Smooth muscle cell (in vitro differentiated cells): ENCODE measurements around the gene DIS3L2. TPM values are rescaled to one million over a fixed set of nuclear protein-coding genes. Genes with fewer than 3 reads are reported as not detected.
"Not testable (repeated sequence)": the region's sequence is repeated elsewhere in the genome, so short reads cannot be mapped to it uniquely, and the experiment has no call there.

Experiments used
- DNase-seq: peaks from one replicate; lab custom pipeline; 2025; ENCODE audit not compliant: unreplicated experiment; lab: John Stamatoyannopoulos, UW
- H2AFZ ChIP-seq: fragments of 200-600 bp; sonication (generic); 2 replicates; pipeline ENCODE4 v1.6.0; 2016; ENCODE audit warnings: antibody characterized with exemption, low read depth, mild to moderate bottlenecking
- H3F3A ChIP-seq: fragments of 200-600 bp; sonication (generic); 2 replicates; pipeline ENCODE4 v1.6.0; 2017; ENCODE audit warnings: antibody characterized with exemption, low read depth
- H3K27ac ChIP-seq: fragments of 200-600 bp; sonication (generic); 2 replicates; pipeline ENCODE4 v1.5.1; 2016; ENCODE audit warnings: low read depth, mild to moderate bottlenecking
- H3K27me3 ChIP-seq: fragments of 200-600 bp; sonication (generic); 2 replicates; pipeline ENCODE4 v1.6.1; 2016; ENCODE audit warnings: low read depth, mild to moderate bottlenecking
- H3K36me3 ChIP-seq: fragments of 200-600 bp; sonication (generic); 2 replicates; pipeline ENCODE4 v1.5.1; 2016; ENCODE audit warnings: low read depth
- H3K4me1 ChIP-seq: fragments of 200-600 bp; sonication (generic); 2 replicates; pipeline ENCODE4 v1.5.1; 2016; ENCODE audit warnings: low read depth
- H3K4me2 ChIP-seq: fragments of 200-600 bp; sonication (generic); 2 replicates; pipeline ENCODE4 v1.6.0; 2016; ENCODE audit warnings: mild to moderate bottlenecking
- H3K4me3 ChIP-seq: fragments of 200-600 bp; sonication (generic); 2 replicates; pipeline ENCODE4 v1.5.1; 2016; ENCODE audit warnings: mild to moderate bottlenecking
- H3K79me2 ChIP-seq: fragments of 200-600 bp; sonication (generic); 2 replicates; pipeline ENCODE4 v1.6.0; 2016; ENCODE audit warnings: low read depth, mild to moderate bottlenecking
- H3K9ac ChIP-seq: fragments of 200-600 bp; sonication (generic); 2 replicates; pipeline ENCODE4 v1.6.0; 2016; ENCODE audit warnings: low read depth
- H3K9me3 ChIP-seq: fragments of 200-600 bp; sonication (generic); replicated peaks from 2 replicates; pipeline ENCODE4 v1.5.1; 2016; ENCODE audit warnings: low read depth
- H4K20me1 ChIP-seq: fragments of 200-600 bp; sonication (generic); 2 replicates; pipeline ENCODE4 v1.6.0; 2016; ENCODE audit warnings: low read depth
- CTCF ChIP-seq: fragments of 200-600 bp; sonication (generic); IDR thresholded peaks from 2 replicates; pipeline ENCODE4 v1.5.1; 2017; ENCODE audit warnings: borderline replicate concordance, mild to moderate bottlenecking, antibody characterized with exemption; ENCODE audit not compliant: insufficient read depth, poor library complexity, severe bottlenecking
- WGBS: methylation state at CpG from one replicate; pipeline ENCODE4 v1.1.7; 2016; ENCODE audit warnings: low lambda C conversion rate; 5-methylcytosine and 5-hydroxymethylcytosine counted together
- polyA plus RNA-seq: library from polyadenylated mRNA; unstranded; fragments of >200 nt; fragmentation: Nextera tagmentation; extraction: Ambion mirVana; gene quantifications from 2 replicates; pipeline ENCODE4 v1.2.1, GENCODE V29; 2016
- total RNA-seq: library from RNA; depleted of rRNA; stranded (reverse); fragments of >200 nt; gene quantifications from 2 replicates; pipeline ENCODE4 v1.2.3, GENCODE V29; 2014

Gene DIS3L2
- total and polyA plus RNA-seq, 2 experiments from 2014 or later: 11.4 to 25.2 TPM

- H3K79me2 ChIP-seq, H3K4me1 ChIP-seq, H3K4me2 ChIP-seq, H3K9ac ChIP-seq, DNase-seq, H3K4me3 ChIP-seq, H3K9me3 ChIP-seq, H3K27ac ChIP-seq, H2AFZ ChIP-seq, H3K36me3 ChIP-seq, H3K27me3 ChIP-seq, H3F3A ChIP-seq: not testable (repeated sequence)
- WGBS: 92% methylated on average over 5 of the region's 12 CpGs
- TF ChIP-seq CTCF: peak; percentile 6
- H4K20me1 ChIP-seq: peaks cover 14% of the 10 kb centered on the region
These were observed 365.0 kb downstream of the DIS3L2 start for GRCh38 chr2:232326274-232327104.

- 60% methylated on average over 12 of the region's 12 CpGs for WGBS
- Histone ChIP-seq H3K27ac (no peak overlapping the region), H4K20me1 (peaks cover 14% of the 10 kb centered on the region), H3K36me3 (no peaks in the 10 kb centered on the region), H3K4me3 (no peak overlapping the region), H3K27me3 (no peaks in the 10 kb centered on the region), H3K4me2 (no peak overlapping the region), H3K9ac (no peak overlapping the region), H3K9me3 (no peaks in the 10 kb centered on the region), H3K79me2 (no peaks in the 10 kb centered on the region), H3F3A (no peaks in the 10 kb centered on the region), H2AFZ (no peak overlapping the region), H3K4me1 (no peaks in the 10 kb centered on the region)
- TF ChIP-seq CTCF: peak; percentile 78
- peak; percentile 18 for DNase-seq
These were observed 365.9 kb downstream of the DIS3L2 start for GRCh38 chr2:232327105-232328031.

GRCh38 chr2:232328032-232328422 is 366.5 kb downstream of the DIS3L2 start:
- Histone ChIP-seq H3K9ac (no peak overlapping the region), H2AFZ (no peak overlapping the region), H3K4me2 (no peak overlapping the region), H3K27ac (no peak overlapping the region), H3F3A (no peaks in the 10 kb centered on the region), H3K4me3 (no peak overlapping the region), H4K20me1 (peaks cover 14% of the 10 kb centered on the region), H3K79me2 (no peaks in the 10 kb centered on the region), H3K36me3 (no peaks in the 10 kb centered on the region), H3K9me3 (no peaks in the 10 kb centered on the region), H3K4me1 (no peaks in the 10 kb centered on the region), H3K27me3 (no peaks in the 10 kb centered on the region)
- TF ChIP-seq CTCF: no peak
- 89% methylated on average over 2 of the region's 2 CpGs for WGBS
- DNase-seq: no peak
